ENCODE data around the gene CSRP3. TPM values are rescaled to one million over a fixed set of nuclear protein-coding genes. Genes with fewer than 3 reads are reported as not detected.

Gene CSRP3
- total RNA-seq, 2 donors from 2014 or later = 0.35 TPM; not detected in 1

DNA sequence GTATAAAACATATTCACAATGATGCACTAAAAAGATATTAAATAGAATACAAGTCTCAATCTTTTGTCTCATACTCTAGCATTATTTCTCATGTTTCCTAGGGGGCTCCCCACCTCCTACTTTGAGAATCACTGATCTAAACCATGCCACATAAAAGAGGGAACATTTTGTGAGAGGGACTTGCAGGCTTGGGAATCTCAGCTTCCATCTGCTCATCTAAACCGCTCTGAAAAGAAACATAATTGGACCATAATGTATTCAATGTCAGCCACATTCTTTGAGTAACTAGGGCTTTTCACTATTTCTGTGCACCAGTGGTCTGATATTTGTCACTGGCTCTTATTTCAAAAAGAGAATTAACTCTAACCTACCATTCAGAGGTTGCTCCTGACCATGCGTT, 6.4 kb upstream of the CSRP3 start:
- DNase-seq = no peak
- H3K9me3 ChIP-seq = no peaks in the 10 kb centered on the region
- no peaks in the 10 kb centered on the region for H3K27me3 ChIP-seq
- no peak overlapping the region for H3K9ac ChIP-seq (ENCODE audit: low read depth in 2 of 2, low read length in 2 of 2)
- no peak overlapping the region for H3K27ac ChIP-seq
- intact Hi-C loops (cut with DNase I) = no loop called here
- no peaks in the 10 kb centered on the region for H3K4me1 ChIP-seq
- no peaks in the 10 kb centered on the region for H3K36me3 ChIP-seq
- no peak overlapping the region for H3K4me3 ChIP-seq
- TF ChIP-seq, protein P1, sequence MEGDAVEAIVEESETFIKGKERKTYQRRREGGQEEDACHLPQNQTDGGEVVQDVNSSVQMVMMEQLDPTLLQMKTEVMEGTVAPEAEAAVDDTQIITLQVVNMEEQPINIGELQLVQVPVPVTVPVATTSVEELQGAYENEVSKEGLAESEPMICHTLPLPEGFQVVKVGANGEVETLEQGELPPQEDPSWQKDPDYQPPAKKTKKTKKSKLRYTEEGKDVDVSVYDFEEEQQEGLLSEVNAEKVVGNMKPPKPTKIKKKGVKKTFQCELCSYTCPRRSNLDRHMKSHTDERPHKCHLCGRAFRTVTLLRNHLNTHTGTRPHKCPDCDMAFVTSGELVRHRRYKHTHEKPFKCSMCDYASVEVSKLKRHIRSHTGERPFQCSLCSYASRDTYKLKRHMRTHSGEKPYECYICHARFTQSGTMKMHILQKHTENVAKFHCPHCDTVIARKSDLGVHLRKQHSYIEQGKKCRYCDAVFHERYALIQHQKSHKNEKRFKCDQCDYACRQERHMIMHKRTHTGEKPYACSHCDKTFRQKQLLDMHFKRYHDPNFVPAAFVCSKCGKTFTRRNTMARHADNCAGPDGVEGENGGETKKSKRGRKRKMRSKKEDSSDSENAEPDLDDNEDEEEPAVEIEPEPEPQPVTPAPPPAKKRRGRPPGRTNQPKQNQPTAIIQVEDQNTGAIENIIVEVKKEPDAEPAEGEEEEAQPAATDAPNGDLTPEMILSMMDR (IDR thresholded peaks at IDR 0.05) = no peak

DNA sequence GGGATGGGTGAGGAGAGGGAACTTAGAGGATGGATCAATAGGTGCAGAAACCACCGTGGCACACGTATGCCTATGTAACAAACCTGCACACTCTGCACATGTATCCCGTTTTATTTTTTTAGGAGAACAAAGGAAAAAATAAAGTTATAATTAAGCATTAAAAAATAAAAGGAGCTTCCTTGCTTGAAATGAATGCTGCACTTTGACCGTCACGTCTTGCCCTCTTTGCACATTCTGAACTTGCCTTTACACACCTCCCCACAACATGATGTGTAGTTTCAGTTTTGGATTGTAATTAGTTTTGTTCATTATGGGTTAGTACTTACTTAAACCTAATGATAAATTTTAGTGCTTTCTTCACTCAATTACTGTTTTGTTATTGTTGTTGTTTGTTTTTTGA, 3.1 kb upstream of the CSRP3 start:
- H3K4me1 ChIP-seq = no peaks in the 10 kb centered on the region
- DNase-seq = no peak
- H3K27ac ChIP-seq = no peak overlapping the region
- no peaks in the 10 kb centered on the region for H3K36me3 ChIP-seq
- intact Hi-C loops (cut with DNase I) = no loop called here
- H3K9ac ChIP-seq (ENCODE audit: low read depth in 2 of 2, low read length in 2 of 2) = no peak overlapping the region
- no peaks in the 10 kb centered on the region for H3K27me3 ChIP-seq
- no peaks in the 10 kb centered on the region for H3K9me3 ChIP-seq
- H3K4me3 ChIP-seq = no peak overlapping the region
- TF ChIP-seq, protein P1 (IDR thresholded peaks at IDR 0.05) = no peak

DNA sequence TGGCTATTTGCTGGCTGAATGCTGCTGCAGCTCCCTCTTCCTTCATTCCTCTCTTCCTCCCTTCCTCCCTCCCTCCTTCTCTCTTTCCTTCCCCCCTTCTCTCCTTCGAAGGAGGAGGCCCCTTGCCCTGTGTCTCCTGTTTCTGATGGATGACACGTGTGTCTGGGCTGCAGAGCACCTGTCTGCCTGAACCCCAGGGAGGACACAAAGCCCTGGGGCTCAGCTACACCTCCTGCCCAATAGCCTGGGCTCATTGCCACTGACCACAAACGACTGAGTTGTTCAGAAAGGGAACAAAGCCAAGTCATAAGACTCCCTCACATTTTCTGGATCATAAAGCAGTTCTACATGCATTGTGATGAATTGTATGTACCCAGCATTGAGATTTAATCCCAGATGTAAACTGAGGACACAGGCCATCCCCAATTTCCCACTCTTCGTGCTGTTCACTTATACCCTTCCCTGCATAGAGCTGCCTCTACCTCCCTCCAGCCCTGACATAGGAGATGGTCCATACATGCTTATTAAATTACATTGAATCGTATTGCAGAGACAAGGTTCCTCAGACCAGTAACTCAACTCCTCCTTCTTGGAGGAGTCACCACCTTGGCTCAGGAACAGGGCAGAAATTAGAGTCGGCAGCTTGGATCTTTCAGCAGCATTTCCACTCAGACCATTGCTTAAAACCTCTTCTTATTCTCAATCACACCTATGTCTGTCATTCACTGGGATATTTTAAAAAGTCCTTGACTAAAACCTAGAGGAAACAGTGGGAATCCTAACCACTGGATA, 1.2 kb downstream of the CSRP3 start:
- Histone ChIP-seq H3K27ac (no peak overlapping the region), H3K4me1 (no peaks in the 10 kb centered on the region), H3K9ac (ENCODE audit: low read depth in 2 of 2, low read length in 2 of 2) (peak overlapping the region in 1 of 2 donors; percentile 6), H3K27me3 (no peaks in the 10 kb centered on the region), H3K36me3 (no peaks in the 10 kb centered on the region), H3K9me3 (no peaks in the 10 kb centered on the region), H3K4me3 (no peak overlapping the region)
- TF ChIP-seq, protein P1 (IDR thresholded peaks at IDR 0.05) = no peak
- DNase-seq = peak; percentile 37
- intact Hi-C loops (cut with DNase I) = no loop called here

DNA sequence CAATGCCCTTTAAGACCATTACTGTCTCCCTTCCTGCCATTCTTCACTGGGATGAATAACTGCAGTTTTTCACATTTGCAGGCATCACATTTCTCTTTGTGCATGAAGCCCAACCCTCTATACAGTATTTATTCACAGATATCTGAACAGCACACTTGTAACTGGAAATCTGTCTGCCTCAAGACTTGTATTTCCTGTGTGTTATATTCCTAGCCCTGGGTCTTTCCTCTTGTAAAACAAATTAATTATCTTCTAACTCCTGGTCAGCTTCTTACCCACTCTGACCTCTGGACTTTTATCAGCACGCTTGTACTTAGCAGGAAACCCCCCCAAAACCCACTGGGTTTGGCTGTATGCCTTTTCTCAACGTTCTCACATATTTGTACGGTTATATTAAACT, 2.0 kb downstream of the CSRP3 start:
- TF ChIP-seq, protein P1 (IDR thresholded peaks at IDR 0.05) = no peak
- Histone ChIP-seq H3K9me3 (no peaks in the 10 kb centered on the region), H3K4me3 (no peak overlapping the region), H3K36me3 (no peaks in the 10 kb centered on the region), H3K27me3 (no peaks in the 10 kb centered on the region), H3K9ac (ENCODE audit: low read depth in 2 of 2, low read length in 2 of 2) (no peak overlapping the region), H3K4me1 (no peaks in the 10 kb centered on the region), H3K27ac (no peak overlapping the region)
- intact Hi-C loops (cut with DNase I) = no loop called here
- no peak for DNase-seq

DNA sequence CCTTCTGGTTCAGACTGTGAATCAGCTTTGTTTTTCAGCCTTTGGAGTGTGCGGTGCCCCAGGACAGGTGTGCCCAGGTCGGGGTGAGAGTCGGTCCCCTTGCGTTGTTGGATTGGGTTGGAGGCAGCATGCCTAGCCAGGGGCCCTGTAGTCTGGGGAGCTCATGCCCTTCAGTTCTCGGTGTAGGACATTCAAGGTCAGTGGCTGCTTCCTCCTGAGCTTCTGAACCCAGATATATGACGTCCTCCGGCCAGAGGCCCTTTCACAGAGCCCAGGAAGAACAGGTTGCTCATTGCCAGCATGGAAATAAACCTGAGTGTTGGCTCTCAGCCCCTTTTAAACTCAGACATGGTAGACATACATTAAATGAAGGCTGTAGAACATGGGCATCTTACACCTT, 2.7 kb downstream of the CSRP3 start:
- H3K9me3 ChIP-seq = no peaks in the 10 kb centered on the region
- DNase-seq = no peak
- TF ChIP-seq, protein P1 (IDR thresholded peaks at IDR 0.05) = no peak

More for the DNA sequence above, 2.7 kb downstream of the CSRP3 start:
- no peaks in the 10 kb centered on the region for H3K27me3 ChIP-seq
- no peaks in the 10 kb centered on the region for H3K4me1 ChIP-seq
- H3K4me3 ChIP-seq = no peak overlapping the region
- no peak overlapping the region for H3K27ac ChIP-seq
- no peaks in the 10 kb centered on the region for H3K36me3 ChIP-seq
- no peak overlapping the region for H3K9ac ChIP-seq (ENCODE audit: low read depth in 2 of 2, low read length in 2 of 2)
- intact Hi-C loops (cut with DNase I) = no loop called here
